ENCODE measurements around the gene IFITM1.

- TF ChIP-seq CTCF (IDR thresholded peaks at IDR 0.05) = no peak
- no peak for TF ChIP-seq POLR2A (IDR thresholded peaks at IDR 0.05)
Observed at GRCh38 chr11:285021-285893, 28.6 kb upstream of the IFITM1 start.
